ENCODE measurements around the gene MYO5B.

The MYO5B gene

GRCh38 chr18:50038448-50038847 lies 156.5 kb downstream of the MYO5B start:
- no peak for DNase-seq (ENCODE audit: low read depth)
- TF ChIP-seq CTCF (IDR thresholded peaks at IDR 0.05; ENCODE audit: control insufficient read depth, extremely low read depth, insufficient read depth): no peak
- no peak overlapping the region for H3K4me3 ChIP-seq (ENCODE audit: low read depth, low read length)

- H3K4me3 ChIP-seq (ENCODE audit: low read depth, low read length): no peak overlapping the region
Observed at GRCh38 chr18:50034029-50034428, 160.9 kb downstream of the MYO5B start.

DNA sequence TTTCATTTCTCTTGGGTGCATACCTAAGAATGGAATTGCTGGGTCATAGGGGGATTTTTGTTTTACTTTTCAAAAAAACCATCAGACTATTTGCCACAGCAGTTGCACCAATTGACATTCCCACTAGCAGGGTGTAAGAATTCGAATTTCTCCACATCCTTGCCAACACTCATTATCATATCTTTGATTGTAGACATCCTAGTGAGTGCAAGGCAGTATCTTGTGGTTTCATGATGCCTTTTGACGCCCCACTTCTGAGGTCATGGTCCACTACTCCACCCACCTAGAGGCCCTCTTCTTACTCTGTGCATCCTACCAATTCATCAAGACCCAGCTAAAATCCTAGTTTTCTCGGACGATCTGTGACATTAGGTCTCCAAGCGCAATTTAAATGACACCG lies 161.9 kb downstream of the MYO5B start:
- no peak overlapping the region for H3K4me3 ChIP-seq (ENCODE audit: low read depth, low read length)
- no peak for TF ChIP-seq CTCF (IDR thresholded peaks at IDR 0.05; ENCODE audit: control insufficient read depth, extremely low read depth, insufficient read depth)
- no peak for DNase-seq (ENCODE audit: low read depth)

More at GRCh38 chr18:50034029-50034428, 160.9 kb downstream of the MYO5B start:
- no peak for DNase-seq (ENCODE audit: low read depth)
- TF ChIP-seq CTCF (IDR thresholded peaks at IDR 0.05; ENCODE audit: control insufficient read depth, extremely low read depth, insufficient read depth): no peak

- TF ChIP-seq CTCF (IDR thresholded peaks at IDR 0.05; ENCODE audit: control insufficient read depth, extremely low read depth, insufficient read depth): no peak
- no peak overlapping the region for H3K4me3 ChIP-seq (ENCODE audit: low read depth, low read length)
- DNase-seq (ENCODE audit: low read depth): no peak
Observed at GRCh38 chr18:50030146-50030545, 164.8 kb downstream of the MYO5B start.

DNA sequence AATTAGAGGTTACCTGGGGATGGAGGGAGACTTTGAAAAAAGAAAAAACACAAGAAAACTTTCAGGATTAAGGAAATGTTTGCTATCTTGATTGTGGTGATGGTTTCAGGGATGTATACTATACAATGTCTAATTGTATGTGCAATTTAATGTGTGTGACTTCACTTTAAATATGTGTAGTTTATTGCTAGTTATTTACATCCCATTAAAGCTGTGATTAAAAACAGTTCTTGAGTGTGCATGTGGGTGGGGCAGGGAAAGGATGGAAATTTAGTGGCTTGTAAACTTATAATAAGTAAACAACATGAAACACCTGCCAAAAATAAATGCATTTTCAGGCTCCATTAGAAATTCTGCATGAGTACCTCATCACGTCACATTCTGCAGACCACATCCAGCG lies 167.0 kb downstream of the MYO5B start:
- no peak for TF ChIP-seq CTCF (IDR thresholded peaks at IDR 0.05; ENCODE audit: control insufficient read depth, extremely low read depth, insufficient read depth)
- DNase-seq (ENCODE audit: low read depth): no peak
- H3K4me3 ChIP-seq (ENCODE audit: low read depth, low read length): no peak overlapping the region

DNA sequence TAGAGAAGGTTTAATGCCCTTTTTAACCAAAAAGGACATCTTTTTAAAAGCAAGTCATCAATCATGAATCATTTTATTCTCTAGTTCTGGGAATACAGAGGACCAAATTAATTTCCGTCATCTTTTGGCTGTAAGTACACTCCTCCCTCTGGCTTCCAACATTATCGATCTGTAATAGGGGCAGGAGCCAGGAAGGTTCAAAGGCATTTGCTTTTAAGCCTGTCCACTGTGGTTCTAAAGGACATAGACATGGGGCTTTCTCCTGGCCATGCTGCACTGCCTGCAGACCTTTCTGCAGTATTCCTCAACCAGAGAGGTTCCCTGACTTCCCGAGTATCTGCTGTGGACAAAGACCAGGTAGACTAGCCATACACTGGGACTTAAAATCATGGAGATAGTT lies 170.5 kb downstream of the MYO5B start:
- TF ChIP-seq CTCF (IDR thresholded peaks at IDR 0.05; ENCODE audit: control insufficient read depth, extremely low read depth, insufficient read depth): no peak
- H3K4me3 ChIP-seq (ENCODE audit: low read depth, low read length): no peak overlapping the region
- DNase-seq (ENCODE audit: low read depth): no peak

DNA sequence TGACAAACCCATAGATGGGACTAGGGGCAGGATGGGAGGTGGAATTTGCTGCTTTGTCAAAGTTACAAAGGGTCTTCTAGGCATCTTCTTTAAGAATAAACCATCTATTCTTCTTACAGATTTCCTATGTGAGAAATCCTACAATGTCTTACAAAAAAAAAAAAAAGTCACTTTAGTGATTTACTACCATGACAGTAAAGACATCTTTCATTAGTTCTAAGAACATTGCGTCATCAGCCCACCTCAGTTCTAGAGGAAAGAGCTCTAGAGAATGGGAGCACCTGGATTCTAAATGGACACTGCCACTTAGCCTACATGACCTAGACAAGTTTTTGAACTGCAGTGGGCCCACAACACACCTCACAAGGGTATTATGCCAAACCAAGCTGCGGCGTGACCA lies 172.0 kb downstream of the MYO5B start:
- TF ChIP-seq CTCF (IDR thresholded peaks at IDR 0.05; ENCODE audit: control insufficient read depth, extremely low read depth, insufficient read depth): no peak
- H3K4me3 ChIP-seq (ENCODE audit: low read depth, low read length): no peak overlapping the region
- DNase-seq (ENCODE audit: low read depth): no peak
